GM10266 (cell line): ENCODE measurements around the gene ATP6V1G2.

Experiments used
- DNase-seq: peaks from one replicate; pipeline ENCODE4 v3.0.0; 2012; ENCODE audit errors: extremely low spot score
- CTCF ChIP-seq: IDR thresholded peaks from 2 replicates; pipeline ENCODE4 v1.5.1; 2012; ENCODE audit warnings: mild to moderate bottlenecking, low read depth; ENCODE audit not compliant: control insufficient read depth, insufficient read depth; ENCODE audit errors: missing control alignments

Gene ATP6V1G2

GRCh38 chr6:31585491-31585890, 39.1 kb upstream of the ATP6V1G2 start:
- peak; percentile 45 for DNase-seq
- TF ChIP-seq CTCF = peak; percentile 57

GRCh38 chr6:31582230-31582643, 35.8 kb upstream of the ATP6V1G2 start, which contains the start of gene LTB:
Gene LTB, minus strand, starts transcription at chr6:31582424. Its CDS starts 7 bp downstream, at chr6:31582417.
- TF ChIP-seq CTCF = no peak
- DNase-seq = no peak

- TF ChIP-seq CTCF = no peak
- DNase-seq = no peak
Observed at GRCh38 chr6:31581434-31582229, 35.2 kb upstream of the ATP6V1G2 start.

GRCh38 chr6:31580807-31581433, 34.5 kb upstream of the ATP6V1G2 start:
- peak; percentile 77 for DNase-seq
- peak; percentile 94 for TF ChIP-seq CTCF

- no peak for DNase-seq
- no peak for TF ChIP-seq CTCF
Observed at GRCh38 chr6:31580438-31580740, 34.0 kb upstream of the ATP6V1G2 start.

GRCh38 chr6:31579546-31580437, 33.4 kb upstream of the ATP6V1G2 start:
- no peak for TF ChIP-seq CTCF
- DNase-seq = peak; percentile 22
